Smooth muscle cell (in vitro differentiated cells): ENCODE measurements around the gene KRT76. TPM values are rescaled to one million over a fixed set of nuclear protein-coding genes. Genes with fewer than 3 reads are reported as not detected.

Source experiments
- DNase-seq: peaks from one replicate; lab custom pipeline; 2025; ENCODE audit not compliant: unreplicated experiment; lab: John Stamatoyannopoulos, UW
- H2AFZ ChIP-seq: fragments of 200-600 bp; sonication (generic); 2 replicates; pipeline ENCODE4 v1.6.0; 2016; ENCODE audit warnings: antibody characterized with exemption, low read depth, mild to moderate bottlenecking
- H3F3A ChIP-seq: fragments of 200-600 bp; sonication (generic); 2 replicates; pipeline ENCODE4 v1.6.0; 2017; ENCODE audit warnings: antibody characterized with exemption, low read depth
- H3K27ac ChIP-seq: fragments of 200-600 bp; sonication (generic); 2 replicates; pipeline ENCODE4 v1.5.1; 2016; ENCODE audit warnings: low read depth, mild to moderate bottlenecking
- H3K27me3 ChIP-seq: fragments of 200-600 bp; sonication (generic); 2 replicates; pipeline ENCODE4 v1.6.1; 2016; ENCODE audit warnings: low read depth, mild to moderate bottlenecking
- H3K36me3 ChIP-seq: fragments of 200-600 bp; sonication (generic); 2 replicates; pipeline ENCODE4 v1.5.1; 2016; ENCODE audit warnings: low read depth
- H3K4me1 ChIP-seq: fragments of 200-600 bp; sonication (generic); 2 replicates; pipeline ENCODE4 v1.5.1; 2016; ENCODE audit warnings: low read depth
- H3K4me2 ChIP-seq: fragments of 200-600 bp; sonication (generic); 2 replicates; pipeline ENCODE4 v1.6.0; 2016; ENCODE audit warnings: mild to moderate bottlenecking
- H3K4me3 ChIP-seq: fragments of 200-600 bp; sonication (generic); 2 replicates; pipeline ENCODE4 v1.5.1; 2016; ENCODE audit warnings: mild to moderate bottlenecking
- H3K79me2 ChIP-seq: fragments of 200-600 bp; sonication (generic); 2 replicates; pipeline ENCODE4 v1.6.0; 2016; ENCODE audit warnings: low read depth, mild to moderate bottlenecking
- H3K9ac ChIP-seq: fragments of 200-600 bp; sonication (generic); 2 replicates; pipeline ENCODE4 v1.6.0; 2016; ENCODE audit warnings: low read depth
- H3K9me3 ChIP-seq: fragments of 200-600 bp; sonication (generic); replicated peaks from 2 replicates; pipeline ENCODE4 v1.5.1; 2016; ENCODE audit warnings: low read depth
- H4K20me1 ChIP-seq: fragments of 200-600 bp; sonication (generic); 2 replicates; pipeline ENCODE4 v1.6.0; 2016; ENCODE audit warnings: low read depth
- CTCF ChIP-seq: fragments of 200-600 bp; sonication (generic); IDR thresholded peaks from 2 replicates; pipeline ENCODE4 v1.5.1; 2017; ENCODE audit warnings: borderline replicate concordance, mild to moderate bottlenecking, antibody characterized with exemption; ENCODE audit not compliant: insufficient read depth, poor library complexity, severe bottlenecking
- WGBS: methylation state at CpG from one replicate; pipeline ENCODE4 v1.1.7; 2016; ENCODE audit warnings: low lambda C conversion rate; 5-methylcytosine and 5-hydroxymethylcytosine counted together
- polyA plus RNA-seq: library from polyadenylated mRNA; unstranded; fragments of >200 nt; fragmentation: Nextera tagmentation; extraction: Ambion mirVana; gene quantifications from 2 replicates; pipeline ENCODE4 v1.2.1, GENCODE V29; 2016
- total RNA-seq: library from RNA; depleted of rRNA; stranded (reverse); fragments of >200 nt; gene quantifications from 2 replicates; pipeline ENCODE4 v1.2.3, GENCODE V29; 2014

Gene KRT76
- total and polyA plus RNA-seq, 2 experiments from 2014 or later = not detected

DNA sequence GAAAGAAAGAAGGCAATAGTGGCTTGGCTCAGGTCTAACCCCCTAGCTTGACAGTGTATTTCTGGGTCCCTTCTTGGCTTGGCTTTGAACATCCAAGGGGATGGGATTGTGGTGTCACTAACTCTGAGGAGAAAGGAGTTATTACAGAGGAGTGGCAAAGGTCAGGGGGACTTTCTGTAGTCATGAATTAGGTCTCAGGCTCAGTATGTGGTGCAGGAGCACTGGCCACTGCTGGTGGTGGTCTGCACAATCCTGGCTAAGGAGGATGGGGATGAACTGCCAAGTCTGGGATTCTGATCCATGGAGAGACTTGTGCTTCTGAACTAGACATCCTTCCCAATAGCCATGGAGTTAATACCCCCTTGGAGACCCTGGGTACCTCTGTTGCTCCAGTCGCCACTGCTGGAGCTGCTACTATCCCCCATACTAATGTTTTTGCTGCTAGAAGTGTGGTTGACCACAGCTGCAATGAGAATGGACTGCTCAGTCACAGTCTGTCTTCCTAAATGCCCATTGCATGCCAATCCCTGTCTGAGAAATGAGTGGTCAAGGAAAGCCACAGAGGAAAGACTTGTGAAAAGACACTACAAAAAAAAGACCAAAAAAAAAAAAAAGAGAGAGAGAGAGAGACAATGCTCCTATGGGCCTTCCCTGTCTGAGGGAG lies 32.5 kb downstream of the KRT76 start:
- Histone ChIP-seq H2AFZ (no peak overlapping the region), H3K9ac (no peak overlapping the region), H3K9me3 (no peaks in the 10 kb centered on the region)

GRCh38 chr12:52742822-52743457 lies 34.2 kb downstream of the KRT76 start:
- WGBS = 83% methylated on average over 3 of the region's 3 CpGs
- no peaks in the 10 kb centered on the region for H3K4me1 ChIP-seq
- no peak for DNase-seq

More for the DNA sequence above, 32.5 kb downstream of the KRT76 start:
- 36% methylated on average over 1 of the region's 1 CpG for WGBS
- Histone ChIP-seq H3K27me3 (peaks cover 40% of the 10 kb centered on the region), H3K27ac (no peak overlapping the region), H3K4me2 (no peak overlapping the region), H3K36me3 (no peaks in the 10 kb centered on the region), H4K20me1 (no peaks in the 10 kb centered on the region), H3K4me1 (no peaks in the 10 kb centered on the region), H3F3A (no peaks in the 10 kb centered on the region), H3K4me3 (no peak overlapping the region), H3K79me2 (no peaks in the 10 kb centered on the region)
- DNase-seq = no peak
- TF ChIP-seq CTCF = no peak

GRCh38 chr12:52742196-52742580 lies 35.0 kb downstream of the KRT76 start:
- no peak overlapping the region for H3K27ac ChIP-seq
- no peak overlapping the region for H3K4me2 ChIP-seq
- H3K4me3 ChIP-seq = no peak overlapping the region
- no peak overlapping the region for H3K9ac ChIP-seq
- H3K27me3 ChIP-seq = peaks cover 25% of the 10 kb centered on the region
- H3K4me1 ChIP-seq = no peaks in the 10 kb centered on the region
- WGBS = 74% methylated on average over 7 of the region's 7 CpGs
- no peaks in the 10 kb centered on the region for H3K79me2 ChIP-seq
- no peaks in the 10 kb centered on the region for H3F3A ChIP-seq
- no peaks in the 10 kb centered on the region for H3K36me3 ChIP-seq
- no peaks in the 10 kb centered on the region for H4K20me1 ChIP-seq
- DNase-seq = no peak
- no peak overlapping the region for H2AFZ ChIP-seq
- H3K9me3 ChIP-seq = no peaks in the 10 kb centered on the region
- TF ChIP-seq CTCF = no peak

More at GRCh38 chr12:52742822-52743457, 34.2 kb downstream of the KRT76 start:
- Histone ChIP-seq H3K27me3 (peaks cover 29% of the 10 kb centered on the region), H3K9ac (no peak overlapping the region), H3F3A (no peaks in the 10 kb centered on the region), H3K4me3 (no peak overlapping the region), H3K27ac (no peak overlapping the region), H3K79me2 (no peaks in the 10 kb centered on the region), H3K9me3 (no peaks in the 10 kb centered on the region), H3K4me2 (no peak overlapping the region), H3K36me3 (no peaks in the 10 kb centered on the region), H4K20me1 (no peaks in the 10 kb centered on the region), H2AFZ (no peak overlapping the region)
- no peak for TF ChIP-seq CTCF
